IMR-90 (cell line): ENCODE data around the gene RMDN3. TPM values are rescaled to one million over a fixed set of nuclear protein-coding genes. Genes with fewer than 3 reads are reported as not detected.

Experiments used
- ATAC-seq: fragments of 200-7000 bp; cut with Tn5 transposase; 2 replicates; pipeline ENCODE4 v1.9.1; 2020; ENCODE audit warnings: low read depth, mild to moderate bottlenecking, moderate library complexity
- Bru-seq: library from RNA; stranded (reverse); fragments of 400-500 nt; gene quantifications from one replicate; lab custom pipeline; 2021; lab: Mats Ljungman, UMichigan
- BruChase-seq, 2 experiments: library from RNA; stranded (reverse); fragments of 400-500 nt; gene quantifications; one replicate each; lab custom pipeline; 2021; lab: Mats Ljungman, UMichigan
- BruUV-seq: library from RNA; stranded (reverse); fragments of 400-500 nt; replicated peaks from 2 replicates; lab custom pipeline; 2021; lab: Mats Ljungman, UMichigan
- CTCF ChIA-PET: fragments of 300-600 bp; formaldehyde crosslinking; extraction: SDS; loops from one replicate; lab custom pipeline; 2021; ENCODE audit warnings: antibody characterized with exemption; lab: Yijun Ruan, JAX
- POLR2A ChIA-PET: fragments of 300-600 bp; sonication (Branson Sonifier 250); formaldehyde crosslinking; loops from one replicate; lab custom pipeline; 2022; ENCODE audit warnings: antibody characterized with exemption; ENCODE audit not compliant: unreplicated experiment; lab: Charles Lee
- DNase-seq: peaks from one replicate; pipeline ENCODE4 v3.0.0; 2013
- H2AFZ ChIP-seq: replicated peaks from 2 replicates; pipeline ENCODE3; 2013; ENCODE audit warnings: low read length, mild to moderate bottlenecking; ENCODE audit not compliant: poor library complexity
- H2AK5ac ChIP-seq: 2 replicates; pipeline ENCODE4 v1.6.1; 2013; ENCODE audit warnings: low read depth, low read length, inconsistent platforms
- H2AK9ac ChIP-seq: replicated peaks from 2 replicates; pipeline ENCODE3; 2013; ENCODE audit warnings: mild to moderate bottlenecking, low read depth, low read length, moderate library complexity; ENCODE audit not compliant: poor library complexity
- H2BK120ac ChIP-seq: 2 replicates; pipeline ENCODE4 v1.6.1; 2013; ENCODE audit warnings: low read depth, low read length, inconsistent platforms
- H2BK15ac ChIP-seq: 3 replicates; pipeline ENCODE4 v1.6.1; 2013; ENCODE audit warnings: low read depth, low read length, inconsistent platforms
- H2BK20ac ChIP-seq: 2 replicates; pipeline ENCODE4 v1.6.1; 2013; ENCODE audit warnings: low read depth, mild to moderate bottlenecking, inconsistent platforms, low read length, moderate library complexity
- H2BK5ac ChIP-seq: 2 replicates; pipeline ENCODE4 v1.6.1; 2013; ENCODE audit warnings: mild to moderate bottlenecking, low read depth, low read length, inconsistent platforms; ENCODE audit not compliant: poor library complexity, severe bottlenecking
- H3K14ac ChIP-seq: replicated peaks from 2 replicates; pipeline ENCODE4 v1.6.1; 2013; ENCODE audit warnings: low read depth, low read length, inconsistent platforms
- H3K18ac ChIP-seq: 2 replicates; pipeline ENCODE4 v1.6.1; 2013; ENCODE audit warnings: low read depth, low read length, control low read depth
- H3K23ac ChIP-seq: 2 replicates; pipeline ENCODE4 v1.6.1; 2013; ENCODE audit warnings: low read depth, low read length, inconsistent platforms
- H3K27ac ChIP-seq: 2 replicates; pipeline ENCODE4 v1.5.1; 2013; ENCODE audit warnings: mild to moderate bottlenecking, control low read depth, low read length; ENCODE audit not compliant: insufficient read depth
- H3K27me3 ChIP-seq: 2 replicates; pipeline ENCODE4 v1.6.1; 2013; ENCODE audit warnings: low read length; ENCODE audit not compliant: control insufficient read depth, insufficient read depth
- H3K36me3 ChIP-seq: 2 replicates; pipeline ENCODE4 v1.6.1; 2013; ENCODE audit warnings: low read length, mixed read lengths; ENCODE audit not compliant: control insufficient read depth, insufficient read depth
- H3K4ac ChIP-seq: 2 replicates; pipeline ENCODE4 v1.6.1; 2013; ENCODE audit warnings: low read depth, low read length, inconsistent platforms
- H3K4me1 ChIP-seq: 2 replicates; pipeline ENCODE4 v1.6.1; 2013; ENCODE audit warnings: low read length, mixed read lengths; ENCODE audit not compliant: control insufficient read depth, insufficient read depth
- H3K4me2 ChIP-seq: 2 replicates; pipeline ENCODE4 v1.6.1; 2013; ENCODE audit warnings: low read depth, mild to moderate bottlenecking, control low read depth, low read length, moderate library complexity
- H3K4me3 ChIP-seq: 2 replicates; pipeline ENCODE4 v1.5.1; 2013; ENCODE audit warnings: low read depth, mild to moderate bottlenecking, control low read depth, low read length, moderate library complexity; ENCODE audit not compliant: insufficient read depth
- H3K56ac ChIP-seq: 2 replicates; pipeline ENCODE4 v1.6.1; 2013; ENCODE audit warnings: low read length, inconsistent platforms; ENCODE audit not compliant: insufficient read depth; ENCODE audit errors: extremely low read depth
- H3K79me1 ChIP-seq, 2 experiments: 2 replicates each; pipeline ENCODE4 v1.6.1; 2013; ENCODE audit warnings: low read length in 2 of 2, inconsistent platforms in 1 of 2, low read depth in 1 of 2
- H3K9ac ChIP-seq: 2 replicates; pipeline ENCODE4 v1.6.1; 2013; ENCODE audit warnings: low read depth, low read length, control low read depth
- H3K9me1 ChIP-seq: 2 replicates; pipeline ENCODE4 v1.6.1; 2013; ENCODE audit warnings: low read length, inconsistent platforms; ENCODE audit not compliant: insufficient read depth
- H3K9me3 ChIP-seq: 2 replicates; pipeline ENCODE4 v1.6.1; 2013; ENCODE audit warnings: low read length; ENCODE audit not compliant: control insufficient read depth, insufficient read depth
- H4K20me1 ChIP-seq: 2 replicates; pipeline ENCODE4 v1.6.1; 2013; ENCODE audit warnings: low read length, inconsistent platforms; ENCODE audit not compliant: insufficient read depth
- H4K5ac ChIP-seq: 2 replicates; pipeline ENCODE4 v1.6.1; 2013; ENCODE audit warnings: mild to moderate bottlenecking, low read depth, low read length, control low read depth
- H4K8ac ChIP-seq, 2 experiments: 2 replicates each; pipeline ENCODE4 v1.6.1; 2013; ENCODE audit warnings: low read depth in 2 of 2, low read length in 2 of 2, control low read depth in 1 of 2, inconsistent platforms in 1 of 2
- H4K91ac ChIP-seq: 2 replicates; pipeline ENCODE4 v1.6.1; 2013; ENCODE audit warnings: low read depth, low read length, inconsistent platforms; ENCODE audit not compliant: insufficient read depth
- BHLHE40 ChIP-seq: fragments of 150-350 bp; IDR thresholded peaks from 2 replicates; pipeline ENCODE4 v1.6.1; 2016; ENCODE audit warnings: mild to moderate bottlenecking, low read depth, low read length
- CEBPB ChIP-seq: IDR thresholded peaks from 2 replicates; pipeline ENCODE4 v1.6.1; 2012; ENCODE audit warnings: low read depth, low read length, improper control_type of control experiment
- CHD1 ChIP-seq: IDR thresholded peaks from 2 replicates; pipeline ENCODE4 v1.6.1; 2012; ENCODE audit warnings: low read depth, low read length, improper control_type of control experiment
- CTCF ChIP-seq: conservative IDR thresholded peaks from 2 replicates; pipeline ENCODE4 v1.5.1; 2012; ENCODE audit warnings: mild to moderate bottlenecking, low read depth, low read length, improper control_type of control experiment
- ELK1 ChIP-seq: fragments of 150-350 bp; IDR thresholded peaks from 2 replicates; pipeline ENCODE4 v1.6.1; 2016; ENCODE audit warnings: low read depth, mild to moderate bottlenecking, low read length, moderate library complexity, borderline replicate concordance
- FOS ChIP-seq: fragments of 150-350 bp; IDR thresholded peaks from 2 replicates; pipeline ENCODE4 v1.6.1; 2016; ENCODE audit warnings: low read depth, low read length
- MAFK ChIP-seq: IDR thresholded peaks from 2 replicates; pipeline ENCODE4 v1.6.1; 2012; ENCODE audit warnings: low read depth, low read length, improper control_type of control experiment
- RCOR1 ChIP-seq: IDR thresholded peaks from 2 replicates; pipeline ENCODE4 v1.6.1; 2012; ENCODE audit warnings: mild to moderate bottlenecking, low read length, improper control_type of control experiment; ENCODE audit not compliant: insufficient replicate concordance
- SMC3 ChIP-seq: fragments of 150-350 bp; IDR thresholded peaks from 2 replicates; pipeline ENCODE4 v1.6.1; 2016; ENCODE audit warnings: low read depth, mild to moderate bottlenecking, antibody characterized with exemption, low read length, moderate library complexity
- USF2 ChIP-seq: fragments of 150-350 bp; IDR thresholded peaks from 2 replicates; pipeline ENCODE4 v1.6.1; 2017; ENCODE audit warnings: mild to moderate bottlenecking, antibody characterized with exemption, low read length, low read depth
- WGBS, 2 experiments: methylation state at CpG; one replicate each; pipeline versions ENCODE4 v1.1.5 to v1.1.7; 2013; ENCODE audit warnings: missing lambda C conversion rate in 2 of 2; ENCODE audit not compliant: insufficient read length in 1 of 2; ENCODE audit errors: extremely low coverage in 2 of 2; 5-methylcytosine and 5-hydroxymethylcytosine counted together
- dilution Hi-C: fragments of 300-500 bp; cut with HindIII; formaldehyde crosslinking; loops from one replicate; pipeline ENCODE4 v1.14.3; 2018; ENCODE audit warnings: low sequenced_read_pairs; ENCODE audit not compliant: unreplicated experiment
- in situ Hi-C: fragments of 300-500 bp; cut with MboI; formaldehyde crosslinking; loops from 3 replicates; pipeline ENCODE4 v1.14.3; 2019; ENCODE audit warnings: low sequenced_read_pairs, inconsistent platforms, mixed read lengths
- intact Hi-C: fragments of 100-400 bp; cut with micrococcal nuclease; formaldehyde crosslinking; loops from 2 replicates; pipeline ENCODE4 v1.10.0; 2022
- long read RNA-seq: library from polyadenylated mRNA; unstranded; transcript quantifications from one replicate; pipeline ENCODE4 v2.0.0, GENCODE V29; 2021; ENCODE audit not compliant: unreplicated experiment
- polyA plus RNA-seq, 3 experiments: library from polyadenylated mRNA; depleted of rRNA; stranded (reverse); fragments of >200 nt; gene quantifications; 2 replicates each; pipeline ENCODE4 v1.2.3, GENCODE V29; 2012; ENCODE audit warnings: low replicate concordance in 1 of 3
- total RNA-seq: library from RNA; depleted of rRNA; stranded (reverse); fragments of >200 nt; gene quantifications from 2 replicates; pipeline ENCODE4 v1.2.3, GENCODE V29; 2012; rRNA removed

Gene RMDN3
- total RNA-seq, result 14.7 and 17.5 TPM in 2 replicates
- polyA plus RNA-seq (2012; rRNA removed), result 23.4 and 25.7 TPM in 2 replicates
- 21.7 and 28.1 TPM in 2 replicates for polyA plus RNA-seq (2012; cell fraction: cytosol; rRNA removed)
- 21.9 and 23.6 TPM in 2 replicates for polyA plus RNA-seq (2012; cell fraction: nucleus; rRNA removed; ENCODE audit: low replicate concordance)
- percentile 65 among the genes with signal in this experiment for Bru-seq, nascent RNA
- BruChase-seq, experiment 1, labeled RNA remaining after a 6-hour chase, result percentile 78 among the genes with signal in this experiment
- BruChase-seq, experiment 2, labeled RNA remaining after a 2-hour chase, result percentile 73 among the genes with signal in this experiment
- long read RNA-seq, transcript RMDN3-202 (13 exons, 2,251 nt), result major isoform, 48 of 86 reads
- long read RNA-seq, partial matches to known transcripts, result 26 of 86 reads
- long read RNA-seq, other reads (novel, unspliced or antisense), result 12 of 86 reads

GRCh38 chr15:40754883-40755811, at the start of gene RMDN3:
RMDN3 (minus strand) TSS chr15:40755254; CDS start chr15:40754783, 471 bp downstream.
- Histone ChIP-seq H3K4me3 (peak within 1 kb of the TSS; percentile 87), H4K8ac (peak within 1 kb of the TSS; percentile 87 to 96), H2BK20ac (no peak within 1 kb of the TSS), H4K20me1 (no peaks in the 10 kb centered on the region), H4K5ac (peak within 1 kb of the TSS; percentile 67), H3K4ac (peak within 1 kb of the TSS; percentile 80), H2AK9ac (peak within 1 kb of the TSS; percentile 94), H2AK5ac (peak within 1 kb of the TSS; percentile 71), H3K4me1 (peaks cover 1% of the 10 kb centered on the region; the same call in 1 of the 2 replicates), H3K18ac (0 out of 2 replicates have a peak within 1 kb of the TSS, but pooled peaks have one; percentile 44), H3K36me3 (peaks cover 12% of the 10 kb centered on the region), H2BK15ac (peak within 1 kb of the TSS; percentile 54; the same call in 1 of the 3 replicates), H3K14ac (peak within 1 kb of the TSS; percentile 87), H2BK5ac (peak within 1 kb of the TSS; percentile 47), H3K27ac (peak within 1 kb of the TSS; percentile 73), H3K9me1 (no peaks in the 10 kb centered on the region), H3K79me1 (peaks cover 6 to 35% of the 10 kb centered on the region in 2 experiments; a peak in 3 of 4 replicates), H4K91ac (peak within 1 kb of the TSS; percentile 84), H2BK120ac (no peak within 1 kb of the TSS), H3K9ac (peak within 1 kb of the TSS; percentile 92), H2AFZ (peak within 1 kb of the TSS; percentile 99), H3K4me2 (peak within 1 kb of the TSS; percentile 100), H3K9me3 (no peaks in the 10 kb centered on the region), H3K27me3 (no peaks in the 10 kb centered on the region; the same call in 1 of the 2 replicates), H3K56ac (peak within 1 kb of the TSS; percentile 87), H3K23ac (peak within 1 kb of the TSS; percentile 87)
- intact Hi-C loops, result no loop called here
- POLR2A ChIA-PET, result no interaction called here
- in situ Hi-C loops, result no loop called here
- dilution Hi-C loops, result no loop called here
- BruUV-seq, result no TSS peak
- CTCF ChIA-PET, result no interaction called here
- ATAC-seq (peak; percentile 98), DNase-seq (peak; percentile 87)
- 0% methylated on average over 21 of the region's 66 CpGs; no CpG with 5 or more reads in 1 of the 2 experiments for WGBS, 2 experiments
- no peak for TF ChIP-seq ELK1
- no peak for TF ChIP-seq MAFK
- no peak for TF ChIP-seq CHD1
- no peak for TF ChIP-seq CTCF
- no peak for TF ChIP-seq RCOR1
- TF ChIP-seq SMC3, result no peak
- TF ChIP-seq CEBPB, result no peak
- no peak for TF ChIP-seq BHLHE40
- peak; percentile 54 for TF ChIP-seq USF2
- TF ChIP-seq FOS, result no peak
